ENCODE results near the gene ATP8A1.
A peak's percentile ranks its signal among the peaks of the same experiment; 100 is the strongest.
"Not testable (repeated sequence)": the region's sequence is repeated elsewhere in the genome, so short reads cannot be mapped to it uniquely, and the experiment has no call there.

ATP8A1 gene

GRCh38 chr4:42655921-42656678 lies 805 bp downstream of the ATP8A1 start:
- Mint-ChIP-seq H3K27me3 (no peaks in the 10 kb centered on the region), H3K27ac (peak overlapping the region; percentile 90 to 97), H3K9me3 (peaks cover 17 to 24% of the 10 kb centered on the region in 2 donors), H3K4me3 (peak overlapping the region; percentile 86 to 93), H3K4me1 (peaks cover 55% of the 10 kb centered on the region)
- ATAC-seq (peak; percentile 33), DNase-seq (peak; percentile 60 to 61)

DNA sequence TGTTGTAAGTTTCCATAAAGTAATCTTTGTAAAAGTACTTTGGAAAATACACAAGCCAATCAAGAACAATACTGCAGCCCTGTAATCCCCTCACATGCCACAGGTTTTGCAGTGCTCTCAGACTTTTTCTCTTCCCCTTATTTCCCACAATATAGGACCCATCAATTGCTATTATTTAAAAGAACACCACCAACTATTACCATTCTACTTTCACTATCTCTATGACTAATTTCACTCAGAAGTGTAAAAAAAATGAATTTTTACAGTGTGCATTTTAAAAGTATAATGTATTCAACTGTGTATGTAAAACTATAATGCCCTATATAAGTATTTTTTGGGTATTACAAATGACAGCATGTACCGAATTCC lies 1.7 kb downstream of the ATP8A1 start:
- ATAC-seq (no peak), DNase-seq (no peak)
- Mint-ChIP-seq H3K27me3 (no peaks in the 10 kb centered on the region), H3K4me3 (peak overlapping the region; percentile 86 to 93), H3K4me1 (peaks cover 59% of the 10 kb centered on the region), H3K9me3 (peaks cover 20 to 28% of the 10 kb centered on the region in 2 donors), H3K27ac (peak overlapping the region; percentile 90 to 97)

DNA sequence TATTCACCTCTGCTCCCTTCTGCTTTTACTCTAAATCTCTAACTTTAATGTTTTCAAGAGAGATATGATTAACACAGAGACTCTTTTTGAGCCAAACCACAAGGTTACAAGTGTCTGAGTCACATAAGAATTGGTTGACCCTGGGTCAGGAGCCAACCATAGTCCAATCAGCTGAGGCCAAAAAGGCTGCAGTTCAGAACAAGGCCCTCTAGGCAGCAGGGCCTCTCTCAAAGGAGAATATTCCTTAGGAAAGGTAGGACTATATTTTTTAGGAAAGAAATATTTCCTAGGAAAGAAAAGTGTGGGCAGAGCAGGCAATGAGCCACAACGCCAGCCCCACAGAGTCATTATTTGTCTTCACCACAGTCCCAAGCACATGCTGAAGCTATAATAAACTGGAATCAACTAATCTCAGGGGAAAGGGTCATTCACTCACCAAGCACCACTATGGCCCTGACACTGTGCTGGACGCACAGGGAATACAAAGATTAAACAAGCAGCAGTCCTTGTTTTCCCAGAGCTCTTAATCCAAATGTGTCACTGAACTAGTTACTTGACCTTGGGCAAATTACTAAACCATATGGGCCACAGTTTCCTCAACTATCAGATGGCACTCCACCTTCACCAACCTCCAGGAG lies 2.2 kb downstream of the ATP8A1 start:
- peak overlapping the region; percentile 86 to 93 for H3K4me3 Mint-ChIP-seq
- H3K27me3 Mint-ChIP-seq, result no peaks in the 10 kb centered on the region
- peak; percentile 36 for ATAC-seq
- DNase-seq, result peak; percentile 30 to 44
- peaks cover 20 to 28% of the 10 kb centered on the region in 2 donors for H3K9me3 Mint-ChIP-seq
- H3K27ac Mint-ChIP-seq, result peak overlapping the region; percentile 90 to 97
- H3K4me1 Mint-ChIP-seq, result peaks cover 59% of the 10 kb centered on the region

GRCh38 chr4:42653626-42654560 lies 3.0 kb downstream of the ATP8A1 start:
- ATAC-seq, result no peak
- no peak for DNase-seq
- peaks cover 20 to 28% of the 10 kb centered on the region in 2 donors for H3K9me3 Mint-ChIP-seq
- H3K4me1 Mint-ChIP-seq, result peaks cover 56% of the 10 kb centered on the region
- peak overlapping the region in 1 of 2 donors; percentile 90 for H3K27ac Mint-ChIP-seq
- H3K4me3 Mint-ChIP-seq, result peak overlapping the region; percentile 86 to 93
- H3K27me3 Mint-ChIP-seq, result no peaks in the 10 kb centered on the region

GRCh38 chr4:42652529-42653231 lies 4.2 kb downstream of the ATP8A1 start:
- not testable (repeated sequence) for DNase-seq, H3K27ac Mint-ChIP-seq, ATAC-seq, H3K27me3 Mint-ChIP-seq
- Mint-ChIP-seq H3K4me3 (peak overlapping the region in 1 of 2 donors; percentile 86), H3K9me3 (peaks cover 20 to 28% of the 10 kb centered on the region in 2 donors), H3K4me1 (peaks cover 49% of the 10 kb centered on the region)

- no peaks in the 10 kb centered on the region for H3K27me3 Mint-ChIP-seq
- peaks cover 20 to 28% of the 10 kb centered on the region in 2 donors for H3K9me3 Mint-ChIP-seq
- no peak overlapping the region for H3K27ac Mint-ChIP-seq
- H3K4me3 Mint-ChIP-seq, result no peak overlapping the region
- DNase-seq, result no peak
- peaks cover 56% of the 10 kb centered on the region for H3K4me1 Mint-ChIP-seq
- no peak for ATAC-seq
Measured at GRCh38 chr4:42649870-42650269, 7.0 kb downstream of the ATP8A1 start.

DNA sequence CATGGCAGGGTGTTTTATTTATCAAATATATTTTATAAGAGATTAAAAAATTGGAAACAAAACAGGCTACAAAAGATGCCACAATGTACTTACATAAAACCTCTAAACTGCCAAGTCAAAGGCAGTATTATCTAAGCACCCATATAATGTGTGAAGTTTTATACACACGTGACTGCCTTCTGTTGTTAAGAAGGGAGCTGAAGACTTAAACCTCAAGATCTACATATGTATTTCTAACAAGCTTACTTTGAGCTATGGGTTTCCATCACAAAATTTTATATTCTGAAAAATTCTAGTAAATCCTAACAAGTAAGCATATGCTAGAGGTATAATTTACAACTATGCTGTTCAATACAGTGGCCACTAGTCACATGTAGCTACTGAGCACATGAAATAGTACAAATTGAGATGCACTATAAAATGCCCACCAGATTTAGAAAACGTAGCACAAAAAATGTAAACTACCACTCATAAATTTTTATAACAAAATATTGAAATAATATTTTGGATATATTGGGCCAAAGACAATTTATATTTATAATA lies 9.8 kb downstream of the ATP8A1 start:
- no peak overlapping the region for H3K4me3 Mint-ChIP-seq

DNA sequence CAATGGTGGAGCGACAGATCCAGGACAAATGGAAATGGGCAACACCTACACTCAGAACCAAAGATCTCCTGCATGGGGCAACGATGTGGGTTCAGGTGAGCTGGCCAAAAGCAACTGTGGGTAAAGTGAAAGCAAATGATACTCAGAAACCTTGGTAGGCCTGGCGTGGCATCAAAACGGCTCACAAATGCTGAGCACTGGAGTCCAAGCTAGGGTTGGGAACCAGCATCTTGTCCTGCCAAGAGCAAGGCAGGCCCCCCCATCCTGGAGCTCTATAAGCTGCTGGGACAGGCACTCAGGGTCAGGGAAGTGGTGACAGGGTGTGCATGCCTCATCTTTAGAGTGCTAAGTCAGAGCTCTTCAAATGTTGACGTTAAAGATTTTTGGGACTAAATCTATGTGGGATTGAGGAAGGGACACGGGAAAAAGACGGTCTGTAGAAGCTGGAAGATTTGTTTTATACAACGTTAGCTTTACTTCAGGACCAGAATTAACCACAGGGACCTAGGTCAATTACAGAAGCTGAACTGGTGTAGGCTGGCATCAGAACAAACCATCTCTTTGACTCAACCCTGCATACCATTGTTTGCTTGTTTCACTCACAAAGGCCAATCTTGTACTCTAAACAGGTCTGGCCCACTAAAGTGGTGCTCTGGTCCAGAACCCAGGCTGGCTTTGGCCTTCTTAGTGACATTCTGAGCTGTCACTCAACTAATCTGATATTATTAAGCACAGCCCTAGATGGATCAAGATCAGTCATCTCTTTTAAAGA lies 10.7 kb downstream of the ATP8A1 start:
- ATAC-seq (no peak), DNase-seq (no peak)
- Mint-ChIP-seq H3K4me3 (peak overlapping the region; percentile 43 to 58), H3K4me1 (peaks cover 60% of the 10 kb centered on the region), H3K27me3 (no peaks in the 10 kb centered on the region), H3K9me3 (peaks cover 4 to 6% of the 10 kb centered on the region in 2 donors), H3K27ac (peak overlapping the region in 1 of 2 donors; percentile 60)

More for the DNA sequence above, 9.8 kb downstream of the ATP8A1 start:
- ATAC-seq (peak; percentile 52), DNase-seq (no peak)
- Mint-ChIP-seq H3K27ac (no peak overlapping the region), H3K27me3 (no peaks in the 10 kb centered on the region), H3K9me3 (peaks cover 10 to 14% of the 10 kb centered on the region in 2 donors), H3K4me1 (peaks cover 56% of the 10 kb centered on the region)

DNA sequence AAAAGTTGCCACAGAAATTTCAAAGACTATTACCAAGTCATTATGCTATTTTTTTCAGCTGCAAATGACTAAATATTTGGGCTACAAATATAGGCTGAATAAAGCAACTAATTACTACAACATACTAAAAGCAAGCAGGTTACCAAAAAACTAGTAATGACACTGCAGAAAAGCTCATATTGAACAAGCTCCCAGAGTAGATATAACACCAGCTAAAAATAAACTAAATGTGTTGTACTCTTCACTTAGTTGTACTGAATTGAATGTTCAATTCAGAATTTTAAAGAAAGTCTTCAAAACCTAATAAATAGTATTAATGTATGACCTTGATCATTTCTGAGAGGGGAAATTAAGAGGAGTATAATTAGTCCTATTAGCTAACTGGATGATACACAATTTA lies 12.0 kb downstream of the ATP8A1 start:
- Mint-ChIP-seq H3K27ac (no peak overlapping the region), H3K4me3 (no peak overlapping the region), H3K9me3 (no peaks in the 10 kb centered on the region), H3K4me1 (peaks cover 68% of the 10 kb centered on the region), H3K27me3 (no peaks in the 10 kb centered on the region)
- DNase-seq (no peak), ATAC-seq (no peak)

- Mint-ChIP-seq H3K27me3 (no peaks in the 10 kb centered on the region), H3K27ac (no peak overlapping the region), H3K4me1 (peaks cover 75% of the 10 kb centered on the region), H3K9me3 (no peaks in the 10 kb centered on the region), H3K4me3 (peak overlapping the region in 1 of 2 donors; percentile 34)
- ATAC-seq, result peak; percentile 29
- DNase-seq, result no peak
Measured at GRCh38 chr4:42643685-42644084, 13.2 kb downstream of the ATP8A1 start.

DNA sequence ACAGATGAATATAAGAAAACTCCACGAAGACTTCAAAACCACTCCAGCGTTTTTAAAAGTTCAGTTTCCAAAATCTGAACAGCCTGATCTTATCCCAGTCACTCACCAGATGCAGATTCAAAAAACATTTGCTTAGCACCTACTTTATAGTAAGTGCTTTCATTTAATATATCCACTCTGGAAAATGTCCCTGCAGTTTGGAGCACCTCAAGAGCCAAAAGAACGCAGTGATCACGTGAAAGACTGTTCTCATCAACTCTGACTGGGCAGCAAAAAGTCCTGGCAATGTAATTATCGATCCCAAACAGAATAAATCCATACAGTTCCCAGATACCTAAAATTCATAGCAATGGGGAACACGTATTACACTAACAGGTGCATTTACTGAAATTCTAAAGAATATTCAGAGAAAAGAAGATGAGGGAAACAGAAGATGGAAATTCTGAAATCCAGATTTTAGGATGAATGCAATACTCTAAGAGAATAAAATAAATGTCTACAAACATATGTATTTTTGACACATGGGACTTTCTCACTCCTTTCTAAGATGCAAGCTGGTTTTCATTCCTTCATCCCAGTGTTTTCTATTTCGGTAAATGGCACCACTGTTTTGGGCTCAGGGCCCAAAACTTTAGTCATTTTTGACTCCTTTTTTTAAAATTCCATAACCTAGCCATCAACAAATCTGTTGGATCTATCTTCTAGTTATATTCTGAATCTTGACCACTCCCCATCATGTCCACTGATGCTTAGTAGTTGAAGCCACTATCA lies 13.9 kb downstream of the ATP8A1 start:
- H3K4me1 Mint-ChIP-seq, result peaks cover 81% of the 10 kb centered on the region
- H3K27me3 Mint-ChIP-seq, result no peaks in the 10 kb centered on the region
- ATAC-seq (no peak), DNase-seq (no peak)
- no peaks in the 10 kb centered on the region for H3K9me3 Mint-ChIP-seq
- peak overlapping the region; percentile 77 to 80 for H3K4me3 Mint-ChIP-seq
- H3K27ac Mint-ChIP-seq, result no peak overlapping the region

- no peaks in the 10 kb centered on the region for H3K9me3 Mint-ChIP-seq
- DNase-seq, result peak in 1 of 2 donors; percentile 30
- peaks cover 88% of the 10 kb centered on the region for H3K4me1 Mint-ChIP-seq
- no peaks in the 10 kb centered on the region for H3K27me3 Mint-ChIP-seq
- peak overlapping the region; percentile 77 to 80 for H3K4me3 Mint-ChIP-seq
- peak; percentile 81 for ATAC-seq
- H3K27ac Mint-ChIP-seq, result peak overlapping the region; percentile 84 to 88
Measured at GRCh38 chr4:42642101-42642797, 14.7 kb downstream of the ATP8A1 start.

DNA sequence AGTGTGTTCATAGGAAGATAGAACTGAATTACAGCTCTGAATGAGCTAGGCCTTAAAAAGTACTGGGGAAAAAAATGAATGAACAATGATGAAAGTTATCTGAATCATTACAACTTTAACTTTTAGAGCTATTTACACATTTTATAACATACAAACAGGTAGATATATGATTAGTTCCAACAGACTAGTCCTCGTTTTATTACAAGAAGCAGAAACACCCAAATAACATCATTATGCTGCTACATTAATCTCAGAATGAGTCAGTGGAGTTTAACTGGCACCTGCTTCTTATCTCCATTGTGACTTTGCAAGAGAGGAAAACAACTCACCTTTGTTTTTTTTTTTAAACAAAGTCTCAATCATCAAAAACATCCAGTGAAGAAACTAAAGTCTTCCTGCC lies 15.2 kb downstream of the ATP8A1 start:
- ATAC-seq (peak; percentile 53), DNase-seq (no peak)
- no peaks in the 10 kb centered on the region for H3K27me3 Mint-ChIP-seq

More for the DNA sequence above, 15.2 kb downstream of the ATP8A1 start:
- no peaks in the 10 kb centered on the region for H3K9me3 Mint-ChIP-seq
- peaks cover 94% of the 10 kb centered on the region for H3K4me1 Mint-ChIP-seq
- H3K27ac Mint-ChIP-seq, result peak overlapping the region; percentile 84 to 88
- H3K4me3 Mint-ChIP-seq, result peak overlapping the region; percentile 77 to 80
